Adrenal gland (tissue), 12 donors: ENCODE data around the gene EPS8L1. TPM values are rescaled to one million over a fixed set of nuclear protein-coding genes. Genes with fewer than 3 reads are reported as not detected.

ENCODE experiments used
- DNase-seq, 7 donors: peaks; one replicate each; pipeline ENCODE4 v3.0.0-alpha.2; 2019 to 2020
- H3K27ac ChIP-seq, 5 donors: fragments of 200-600 bp; sonication (generic) in 4 of 5; 1 replicate in 3 of 5; 2 replicates in 2 of 5; pipeline versions ENCODE4 v1.5.1 to v1.8.0; 2016 to 2020; ENCODE audit warnings: mild to moderate bottlenecking in 1 of 5
- H3K27me3 ChIP-seq: fragments of 200-600 bp; 2 replicates; pipeline ENCODE4 v1.8.0; 2021
- H3K36me3 ChIP-seq, 2 donors: fragments of 200-600 bp; replicated peaks in 1 of 2; 1 replicate in 1 of 2; 2 replicates in 1 of 2; pipeline versions ENCODE4 v1.5.1 to v1.8.0; 2018 to 2022
- H3K4me1 ChIP-seq, 2 donors: fragments of 200-600 bp; replicated peaks in 1 of 2; 1 replicate in 1 of 2; 2 replicates in 1 of 2; pipeline versions ENCODE4 v1.5.1 to v1.8.0; 2018 to 2021
- H3K4me3 ChIP-seq, 4 donors: fragments of 200-600 bp; sonication (generic) in 3 of 4; one replicate each; pipeline ENCODE4 v1.5.1; 2016 to 2018
- H3K9me3 ChIP-seq, 3 donors: fragments of 200-600 bp; sonication (generic) in 1 of 3; replicated peaks in 1 of 3; 1 replicate in 2 of 3; 2 replicates in 1 of 3; pipeline versions ENCODE4 v1.5.1 to v1.8.0; 2016 to 2021
- CTCF ChIP-seq, 6 experiments: fragments of 450-650 bp in 4 of 6; fragments of 200-600 bp in 2 of 6; sonication (generic) in 1 of 6; IDR thresholded peaks; 1 replicate in 5 of 6; 2 replicates in 1 of 6; pipeline versions ENCODE4 v1.5.1 to v1.8.0; 2016 to 2021; ENCODE audit warnings: antibody characterized with exemption in 6 of 6, mild to moderate bottlenecking in 2 of 6, moderate library complexity in 1 of 6
- POLR2A ChIP-seq, 2 donors: fragments of 450-650 bp; IDR thresholded peaks; one replicate each; pipeline ENCODE4 v1.6.1; 2017; ENCODE audit warnings: antibody characterized with exemption in 2 of 2, mild to moderate bottlenecking in 2 of 2, moderate library complexity in 1 of 2
- WGBS, 4 donors: extraction: QIAGEN DNeasy Blood & Tissue Kit in 2 of 4; methylation state at CpG; one replicate each; pipeline versions ENCODE4 v1.1.5 to v1.1.7; 2013 to 2017; 5-methylcytosine and 5-hydroxymethylcytosine counted together
- intact Hi-C, 2 donors: fragments of 100-400 bp; cut with DNase I; formaldehyde crosslinking; loops; one replicate each; pipeline versions ENCODE4 v1.14.1 to v1.15.0; 2022 to 2023
- polyA plus RNA-seq, 3 donors: library from polyadenylated mRNA; stranded (reverse); fragments of 200-250 nt in 2 of 3; fragments of 350-450 nt in 1 of 3; fragmentation: Illumina TruSeq in 1 of 3; extraction: RNeasy Lipid Tissue Mini Kit (QIAGEN cat#74804) in 1 of 3; gene quantifications; one replicate each; pipeline ENCODE4 v1.2.3, GENCODE V29; 2013 to 2014
- total RNA-seq, 9 donors: library from RNA; depleted of rRNA in 4 of 9; stranded (reverse); fragments of >200 nt in 4 of 9; fragments of 120-200 nt in 1 of 9; fragmentation: NEBNext Ultra II Directional in 1 of 9; extraction: Animal tissue kit (Norgen Biotek cat#: 25700) in 1 of 9; gene quantifications; one replicate each; pipeline versions ENCODE4 v1.1.0 to v1.2.4, GENCODE V29; 2013 to 2023
- donor health status: healthy with polysubstance abuse.
- donor health status: Bipolar disorder and iron deficiency.
- donor health status: DM: yes; HTN: yes; CAD: no.
- donor health status: DM: no; HTN: no; CAD: no.
- donor health status: DM: no; HTN: no; CAD: no.
- donor health status: DM: yes; HTN: yes; CAD: no.

EPS8L1 gene
- total and polyA plus RNA-seq, 12 donors = 0.60 to 8.0 (median 2.2) TPM; not detected in 2

DNA sequence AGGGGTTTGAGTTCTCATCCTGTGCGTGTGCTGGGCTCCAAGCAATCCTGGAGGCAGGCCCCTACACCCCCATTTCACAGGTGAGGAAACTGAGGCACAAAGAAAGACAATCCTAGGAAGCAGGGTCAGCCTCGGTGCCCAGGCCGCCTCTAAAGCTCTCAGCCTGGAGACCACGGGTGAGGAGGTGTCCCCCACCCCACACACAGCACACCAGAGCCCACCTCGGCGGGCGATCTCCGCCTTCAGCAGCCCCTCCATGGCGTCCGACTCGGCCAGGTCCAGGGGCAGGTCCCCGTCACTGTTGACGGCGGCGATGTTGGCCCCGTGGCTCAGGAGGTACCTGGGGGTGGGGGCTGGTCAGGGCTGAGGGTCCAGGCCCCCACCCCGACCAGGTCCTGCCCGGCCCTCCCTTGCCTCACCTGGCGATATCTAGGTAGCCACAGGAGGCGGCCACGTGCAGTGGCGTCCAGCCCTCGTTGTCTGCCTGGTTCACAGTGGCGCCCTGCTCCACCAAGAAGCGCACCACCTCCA, 36.6 kb downstream of the EPS8L1 start:
- Histone ChIP-seq H3K9me3 (no peaks in the 10 kb centered on the region), H3K4me3 (no peak overlapping the region), H3K27ac (peak overlapping the region in 1 of 5 donors; percentile 60), H3K27me3 (no peaks in the 10 kb centered on the region), H3K4me1 (peaks cover 15 to 31% of the 10 kb centered on the region in 2 donors), H3K36me3 (peaks cover 0 to 14% of the 10 kb centered on the region in 2 donors)
- intact Hi-C loops = no loop called here
- DNase-seq = no peak
- WGBS, 4 donors = 93 to 100% (median 94%) methylated on average over 1 to 25 of the region's 25 CpGs
- no peak for TF ChIP-seq POLR2A (IDR thresholded peaks at IDR 0.05)
- TF ChIP-seq CTCF (IDR thresholded peaks at IDR 0.05) = no peak

DNA sequence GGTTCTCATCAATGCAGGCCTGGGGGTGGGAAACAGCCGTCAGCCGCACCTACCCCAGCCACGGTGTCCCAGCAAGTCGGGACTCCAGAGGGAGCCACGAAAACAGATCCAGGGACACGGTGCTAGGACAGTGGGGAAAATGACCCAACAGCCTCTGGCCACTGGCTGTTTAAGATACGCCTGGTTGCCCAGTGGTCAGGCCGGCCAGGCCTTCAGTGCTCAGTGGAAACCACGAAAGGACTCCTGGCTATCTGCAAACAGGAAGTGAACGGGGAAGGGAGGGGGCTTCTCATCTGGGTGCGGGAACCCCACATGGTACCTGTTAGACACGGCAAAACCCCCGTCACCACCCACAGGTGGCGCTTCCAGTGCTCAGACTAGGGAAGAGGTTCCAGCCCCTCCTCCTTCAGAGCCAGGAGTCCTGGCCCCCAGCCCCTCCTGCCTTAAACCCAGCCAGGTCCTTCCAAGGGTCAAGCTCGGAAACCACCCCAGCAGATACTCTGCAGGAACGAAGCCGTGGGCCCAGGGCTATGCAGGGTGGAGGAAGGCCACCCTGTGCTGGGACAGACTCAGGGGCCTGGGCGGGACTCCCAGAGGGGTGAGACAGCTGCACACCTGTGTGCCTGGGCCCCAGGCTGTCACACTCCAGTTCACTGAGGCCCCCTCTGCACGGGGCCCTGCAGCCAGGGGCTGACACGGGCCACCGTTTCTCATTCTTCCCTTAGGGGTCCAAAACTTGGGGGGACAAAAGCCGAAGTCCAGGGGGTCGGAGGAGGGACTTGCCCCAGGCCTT, 37.3 kb downstream of the EPS8L1 start:
- Histone ChIP-seq H3K4me3 (no peak overlapping the region), H3K27ac (peak overlapping the region in 4 of 5 donors; percentile 21 to 67 (median 43)), H3K27me3 (no peaks in the 10 kb centered on the region), H3K36me3 (peaks cover 0 to 14% of the 10 kb centered on the region in 2 donors), H3K9me3 (no peaks in the 10 kb centered on the region), H3K4me1 (peaks cover 15 to 31% of the 10 kb centered on the region in 2 donors)
- DNase-seq = no peak
- no peak for TF ChIP-seq POLR2A (IDR thresholded peaks at IDR 0.05)
- no peak for TF ChIP-seq CTCF (IDR thresholded peaks at IDR 0.05)
- 76 to 92% (median 84%) methylated on average over 14 to 23 of the region's 23 CpGs for WGBS, 4 donors
- intact Hi-C loops = no loop called here

GRCh38 chr19:55113570-55114039, 37.9 kb downstream of the EPS8L1 start:
- DNase-seq = peak; percentile 66 to 92 (median 83)
- intact Hi-C loops = no loop called here
- TF ChIP-seq POLR2A (IDR thresholded peaks at IDR 0.05) (no peak), CTCF (IDR thresholded peaks at IDR 0.05) (no peak)
- Histone ChIP-seq H3K27me3 (no peaks in the 10 kb centered on the region), H3K9me3 (no peaks in the 10 kb centered on the region), H3K4me3 (no peak overlapping the region), H3K36me3 (peaks cover 0 to 14% of the 10 kb centered on the region in 2 donors), H3K4me1 (peaks cover 15 to 37% of the 10 kb centered on the region in 2 donors), H3K27ac (peak overlapping the region in 4 of 5 donors; percentile 21 to 67 (median 43))
- WGBS, 4 donors = 20 to 54% (median 44%) methylated on average over 2 to 12 of the region's 12 CpGs

- TF ChIP-seq CTCF (IDR thresholded peaks at IDR 0.05) (no peak), POLR2A (IDR thresholded peaks at IDR 0.05) (no peak)
- Histone ChIP-seq H3K4me1 (peaks cover 15 to 38% of the 10 kb centered on the region in 2 donors), H3K9me3 (no peaks in the 10 kb centered on the region), H3K27ac (no peak overlapping the region), H3K4me3 (no peak overlapping the region), H3K36me3 (peaks cover 0 to 10% of the 10 kb centered on the region in 2 donors), H3K27me3 (no peaks in the 10 kb centered on the region)
- DNase-seq = no peak
- WGBS, 4 donors = 89 to 93% (median 92%) methylated on average over 6 to 9 of the region's 9 CpGs
- intact Hi-C loops = no loop called here
Observed at GRCh38 chr19:55114566-55115145, 39.0 kb downstream of the EPS8L1 start.
